Stimulated activated CD4-positive, alpha-beta T cell treated with anti-CD3 and anti-CD28 coated beads, Interleukin-1b, Interleukin-23, amount 100 ng/mL, for 4 hours (primary cell): ENCODE data around the gene GATD1.
"Not testable (repeated sequence)": the region's sequence is repeated elsewhere in the genome, so short reads cannot be mapped to it uniquely, and the experiment has no call there.

Source experiments
- DNase-seq, 2 donors: peaks; one replicate each; pipeline ENCODE4 v3.0.0-alpha.2; 2020; ENCODE audit warnings: low read depth in 2 of 2

Gene GATD1

DNA sequence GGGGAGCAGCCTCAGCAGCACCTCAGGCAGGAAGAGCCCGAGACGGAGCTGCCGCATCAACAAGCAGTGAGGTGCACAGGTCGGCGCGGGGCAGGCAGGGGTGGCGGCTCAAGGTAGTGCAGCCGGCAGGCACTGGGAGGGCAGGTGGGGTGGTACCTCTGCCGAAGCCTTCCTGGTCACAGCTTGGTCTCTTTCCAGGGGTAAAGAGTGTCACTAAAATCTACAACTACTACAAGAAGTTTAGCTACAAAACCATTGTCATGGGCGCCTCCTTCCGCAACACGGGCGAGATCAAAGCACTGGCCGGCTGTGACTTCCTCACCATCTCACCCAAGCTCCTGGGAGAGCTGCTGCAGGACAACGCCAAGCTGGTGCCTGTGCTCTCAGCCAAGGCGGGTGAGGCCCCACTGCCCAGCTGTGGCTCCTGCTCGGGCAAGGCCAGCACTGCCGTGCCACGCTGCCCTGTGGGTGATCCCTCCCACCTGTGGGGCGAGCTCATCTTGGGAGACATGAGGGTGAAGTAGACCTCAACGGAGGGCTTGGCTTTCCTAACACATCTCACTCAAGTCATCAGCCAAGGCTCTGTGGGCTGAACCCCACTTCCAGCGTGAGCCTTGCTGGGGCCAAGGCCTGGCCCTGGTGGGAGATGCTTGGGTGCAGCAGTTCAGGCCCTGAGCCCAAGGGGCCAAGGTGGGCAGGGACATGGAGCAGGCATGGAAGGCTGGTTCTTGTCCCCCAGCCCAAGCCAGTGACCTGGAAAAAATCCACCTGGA lies 13.6 kb downstream of the GATD1 start:
- DNase-seq: no peak

DNA sequence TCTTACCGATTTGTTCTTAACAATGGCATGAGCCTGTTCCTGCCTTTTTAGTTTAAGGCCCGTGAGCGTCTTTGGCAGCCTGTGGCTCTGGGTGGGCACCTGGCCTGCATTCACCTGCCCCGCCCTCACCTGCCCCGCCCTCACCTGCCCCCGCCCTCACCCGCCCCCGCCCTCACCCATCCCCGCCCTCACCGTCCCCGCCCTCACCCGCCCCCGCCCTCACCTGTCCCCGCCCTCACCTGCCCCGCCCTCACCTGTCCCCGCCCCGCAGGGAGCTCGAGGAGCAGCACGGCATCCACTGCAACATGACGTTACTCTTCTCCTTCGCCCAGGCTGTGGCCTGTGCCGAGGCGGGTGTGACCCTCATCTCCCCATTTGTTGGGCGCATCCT lies 14.2 kb downstream of the GATD1 start:
- no peak for DNase-seq

GRCh38 chr11:762421-763072 lies 14.7 kb downstream of the GATD1 start:
- no peak for DNase-seq

DNA sequence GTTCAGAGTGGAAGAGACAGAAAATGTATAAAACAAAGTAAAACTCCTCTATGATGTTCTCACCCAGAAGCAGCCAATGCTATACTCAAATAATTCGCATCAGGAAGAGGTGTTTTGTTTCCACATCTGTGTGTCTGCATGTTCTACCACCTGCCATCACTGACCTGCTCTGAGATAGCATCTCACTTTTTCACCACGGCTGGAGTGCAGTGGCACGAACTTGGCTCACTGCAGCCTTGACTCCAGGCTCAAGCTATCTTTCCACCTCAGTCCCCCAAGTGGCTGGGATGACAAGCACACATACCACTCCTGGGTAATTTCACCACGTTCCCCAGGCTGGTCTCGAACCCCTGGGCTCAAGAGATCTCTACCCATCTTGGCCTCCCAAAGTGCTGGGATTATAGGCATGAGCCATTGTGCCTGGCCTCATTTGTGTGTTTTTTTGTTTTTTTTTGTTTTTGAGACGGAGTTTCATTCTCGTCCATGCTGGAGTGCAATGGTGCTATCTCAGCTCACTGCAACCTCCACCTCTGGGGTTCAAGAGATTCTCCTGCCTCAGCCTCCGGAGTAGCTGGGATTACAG lies 15.7 kb downstream of the GATD1 start:
- no peak for DNase-seq

DNA sequence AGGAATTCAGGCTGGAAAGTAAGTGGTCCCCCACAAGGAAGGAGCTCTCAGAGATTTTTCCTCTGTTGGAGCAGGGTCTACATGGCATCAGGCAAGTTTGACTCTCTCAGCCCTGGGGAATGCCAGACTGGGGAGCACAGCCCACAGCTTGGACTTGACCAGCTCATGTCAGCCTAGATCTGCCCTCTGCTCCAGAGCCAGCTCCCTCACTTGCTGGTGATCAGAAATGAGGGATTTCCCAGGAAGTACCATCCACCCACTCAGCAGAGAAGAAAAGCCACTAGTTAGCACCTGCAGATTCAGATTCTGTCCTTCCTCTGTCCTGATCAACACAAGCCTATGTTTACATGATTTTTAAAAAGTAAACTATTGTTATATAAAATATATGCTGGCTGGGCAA lies 17.1 kb downstream of the GATD1 start:
- DNase-seq: no peak

DNA sequence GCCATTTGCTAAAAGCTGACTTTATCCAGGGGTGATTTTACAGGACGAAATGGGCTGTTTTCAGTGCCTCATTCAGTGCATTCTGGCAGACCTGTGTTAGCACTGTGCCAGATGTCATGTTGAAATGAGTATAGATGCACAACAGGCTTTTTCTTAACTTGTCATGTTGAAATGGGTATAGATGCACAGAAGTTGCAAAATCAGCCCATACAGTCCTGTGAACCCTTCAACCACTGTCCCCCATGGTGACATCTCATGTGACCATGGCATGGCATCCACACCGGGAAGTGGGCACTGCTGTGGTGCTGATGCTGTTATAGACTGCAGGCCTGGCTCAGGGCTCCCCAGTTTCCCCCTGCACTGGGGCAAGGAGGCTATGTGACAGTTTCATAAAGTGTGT lies 27.6 kb downstream of the GATD1 start:
- no peak for DNase-seq

GRCh38 chr11:748007-748359 lies 29.3 kb downstream of the GATD1 start:
- no peak for DNase-seq

GRCh38 chr11:747158-748006 lies 29.9 kb downstream of the GATD1 start, which contains the start of gene TALDO1:
TALDO1 (plus strand) TSS chr11:747464; CDS start chr11:747482, 18 bp downstream.
- peak; percentile 60 to 88 for DNase-seq

GRCh38 chr11:746289-747157 lies 30.8 kb downstream of the GATD1 start:
- DNase-seq: no peak

DNA sequence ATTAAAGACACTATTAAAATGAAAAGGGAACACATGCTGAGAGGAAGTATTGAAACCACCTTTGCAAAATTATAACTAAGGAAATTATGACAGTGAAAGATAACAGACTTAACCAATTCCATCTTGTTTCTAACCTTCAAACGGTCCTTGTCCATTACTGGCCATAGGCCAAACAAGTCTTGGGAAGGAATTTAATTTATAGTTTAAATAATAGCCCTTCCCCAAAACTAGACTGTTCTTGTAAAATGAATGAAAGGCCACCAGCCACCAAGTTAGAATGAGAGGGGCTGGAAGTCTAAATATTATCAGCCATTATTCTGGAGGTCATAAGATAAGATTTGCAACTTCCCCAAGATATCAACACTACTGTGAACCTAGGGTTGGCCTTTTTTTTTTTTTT lies 31.9 kb downstream of the GATD1 start:
- DNase-seq: no peak

DNA sequence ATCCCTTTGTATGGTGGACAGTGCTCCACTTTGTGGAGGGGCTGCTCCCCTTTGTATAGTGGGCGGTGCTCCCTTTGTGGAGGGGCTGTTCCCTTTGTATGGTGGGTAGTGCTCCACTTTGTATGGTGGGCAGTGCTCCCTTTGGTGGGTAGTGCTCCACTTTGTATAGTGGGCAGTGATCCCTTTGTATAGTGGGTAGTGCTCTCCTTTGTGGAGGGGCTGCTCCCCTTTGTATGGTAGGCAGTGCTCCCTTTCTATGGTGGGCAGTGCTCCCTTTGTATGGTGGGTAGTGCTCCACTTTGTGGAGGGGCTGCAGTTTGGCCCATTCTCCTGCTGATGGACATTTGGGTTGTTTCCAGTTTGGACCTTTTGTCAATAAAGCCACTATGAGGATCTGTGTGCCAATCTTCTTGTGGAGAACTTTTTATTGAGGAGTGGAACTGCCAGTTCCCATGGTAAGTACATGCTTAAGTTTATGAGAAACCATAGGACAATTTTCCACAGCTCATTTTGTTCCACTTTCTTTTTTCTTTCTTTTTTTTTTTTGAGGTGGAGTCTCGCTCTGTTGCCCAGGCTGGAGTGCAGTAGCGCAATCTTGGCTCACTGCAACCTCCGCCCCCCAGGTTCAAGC lies 34.6 kb downstream of the GATD1 start:
- DNase-seq: no peak

- no peak for DNase-seq
These were observed 35.1 kb downstream of the GATD1 start for GRCh38 chr11:742156-742546.

GRCh38 chr11:737899-738298 lies 39.4 kb downstream of the GATD1 start:
- DNase-seq: not testable (repeated sequence)

- no peak for DNase-seq
These were observed 39.9 kb downstream of the GATD1 start for GRCh38 chr11:737366-737765.

GRCh38 chr11:734541-734940 lies 42.7 kb downstream of the GATD1 start:
- not testable (repeated sequence) for DNase-seq

DNA sequence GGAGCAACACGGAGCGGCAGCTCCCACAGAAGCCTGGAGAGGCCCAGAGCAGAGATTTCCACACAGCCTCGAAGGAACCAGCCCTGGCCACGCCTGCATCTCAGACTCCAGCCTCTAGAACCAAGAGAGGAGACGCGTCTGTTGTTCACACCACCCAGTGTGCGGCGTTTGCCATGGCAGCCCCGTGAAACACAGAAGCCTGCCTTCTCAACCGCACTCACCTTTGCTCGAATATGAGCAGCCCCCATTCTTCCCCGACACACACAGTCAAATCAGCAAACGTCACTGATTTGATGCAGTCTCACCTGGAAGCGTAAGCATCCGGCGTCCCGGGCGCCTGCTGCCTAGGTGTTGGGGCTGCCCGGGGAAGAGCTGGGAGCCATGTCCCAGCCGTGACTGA lies 44.2 kb downstream of the GATD1 start:
- no peak for DNase-seq

- DNase-seq: no peak
These were observed 47.7 kb downstream of the GATD1 start for GRCh38 chr11:729492-730074.

DNA sequence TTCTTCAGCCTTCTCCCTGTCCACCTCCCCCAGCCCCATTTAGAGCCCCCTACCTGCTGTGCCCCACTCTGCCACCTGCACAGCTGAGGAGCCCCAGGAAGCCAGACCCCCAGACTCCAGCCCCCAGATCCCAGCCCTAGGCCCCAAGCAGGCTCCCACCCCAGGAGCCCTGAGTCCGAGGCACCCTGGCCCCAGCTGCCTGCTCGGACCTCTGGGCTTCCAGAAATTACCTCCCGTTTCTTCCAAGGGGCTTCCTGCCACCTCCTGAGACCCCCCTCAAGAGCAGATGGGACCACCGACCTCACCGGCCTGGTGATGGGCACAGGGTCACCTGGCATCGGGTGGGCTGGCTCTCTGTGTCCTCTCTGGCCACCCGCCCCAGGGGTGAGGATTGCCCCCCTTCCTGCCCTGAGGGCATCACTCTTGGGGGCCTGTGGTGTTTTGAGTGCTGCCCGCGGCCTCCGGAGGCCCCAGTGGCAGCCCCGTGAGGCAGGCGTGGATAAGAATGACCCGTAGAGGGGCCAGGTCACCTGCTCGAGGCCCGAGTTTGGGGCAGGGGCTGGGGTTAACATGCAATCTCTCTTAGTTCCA lies 48.3 kb downstream of the GATD1 start:
- no peak for DNase-seq

GRCh38 chr11:727859-728748 lies 49.2 kb downstream of the GATD1 start:
- peak; percentile 63 to 76 for DNase-seq
